Measurements from ENCODE around the gene TCFL5.

- TF ChIP-seq EZH2 (IDR thresholded peaks at IDR 0.05) (no peak), FOXP2 (optimal IDR thresholded peaks at IDR 0.05; ENCODE audit: control extremely low read depth, extremely low read length, insufficient read depth) (no peak), POLR2AphosphoS5 (IDR thresholded peaks at IDR 0.05; ENCODE audit: borderline replicate concordance, low read depth, low read length) (peak; percentile 15; the same call in 1 of the 2 replicates)
Observed at GRCh38 chr20:62898970-62899632, 37.5 kb upstream of the TCFL5 start.
